GM18907 (cell line): ENCODE results near the gene CDH23.

Source experiments
- ATAC-seq: cut with Tn5 transposase; IDR thresholded peaks from one replicate; pipeline ENCODE4 v1.9.1; 2021; ENCODE audit warnings: mild to moderate bottlenecking, moderate library complexity; ENCODE audit not compliant: unreplicated experiment

CDH23 gene

DNA sequence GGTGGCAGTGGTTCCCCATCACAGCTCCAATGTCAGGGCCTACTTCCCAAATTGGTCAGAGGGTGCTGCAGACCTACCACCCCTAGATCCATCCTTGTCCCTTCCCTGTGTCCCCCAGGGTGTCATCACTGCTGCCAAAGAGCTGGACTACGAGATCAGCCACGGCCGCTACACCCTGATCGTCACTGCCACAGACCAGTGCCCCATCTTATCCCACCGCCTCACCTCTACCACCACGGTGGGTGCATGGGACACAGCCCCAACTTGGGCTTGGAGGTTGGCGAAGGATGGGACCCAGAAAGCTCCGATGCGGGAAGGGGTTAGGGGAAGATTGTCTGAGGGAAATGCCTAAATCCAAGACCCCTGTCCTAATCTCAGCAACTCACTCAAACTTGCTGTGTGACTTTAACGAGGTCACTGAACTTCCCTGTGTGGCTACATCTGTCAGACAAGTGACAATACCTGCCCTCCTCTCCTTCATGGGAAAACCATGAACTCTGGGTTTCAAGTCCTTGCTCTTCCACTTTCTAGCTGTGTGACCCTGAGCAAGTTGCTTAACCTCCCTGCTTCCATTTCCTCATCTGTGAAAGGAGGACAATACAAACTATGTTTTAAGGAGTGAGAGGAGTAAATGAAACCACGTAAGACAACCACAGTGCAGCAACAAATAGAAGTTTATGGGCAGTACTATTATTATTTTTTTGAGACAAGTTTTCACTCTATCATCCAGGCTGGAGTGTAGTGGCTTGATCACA lies 381.5 kb downstream of the CDH23 start:
- no peak for ATAC-seq

DNA sequence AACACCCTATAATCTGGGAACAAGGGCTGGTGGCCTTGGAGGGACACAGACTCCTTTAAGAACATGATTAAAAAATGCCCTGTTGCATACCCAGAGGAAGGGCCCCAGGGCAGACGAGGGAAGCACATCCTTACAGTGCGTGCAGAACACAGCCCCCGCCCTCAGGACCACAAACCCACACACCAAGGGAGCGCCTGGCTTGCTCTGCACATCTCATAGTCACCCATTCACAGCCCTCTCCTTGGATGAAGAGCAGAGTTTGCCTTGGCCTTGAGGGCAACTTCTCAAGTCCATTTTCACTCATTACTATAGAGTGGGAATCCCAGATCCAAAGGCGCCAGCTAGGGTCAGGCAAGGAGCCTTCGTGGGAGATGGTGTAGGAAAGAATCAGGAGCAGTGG lies 382.9 kb downstream of the CDH23 start:
- no peak for ATAC-seq

DNA sequence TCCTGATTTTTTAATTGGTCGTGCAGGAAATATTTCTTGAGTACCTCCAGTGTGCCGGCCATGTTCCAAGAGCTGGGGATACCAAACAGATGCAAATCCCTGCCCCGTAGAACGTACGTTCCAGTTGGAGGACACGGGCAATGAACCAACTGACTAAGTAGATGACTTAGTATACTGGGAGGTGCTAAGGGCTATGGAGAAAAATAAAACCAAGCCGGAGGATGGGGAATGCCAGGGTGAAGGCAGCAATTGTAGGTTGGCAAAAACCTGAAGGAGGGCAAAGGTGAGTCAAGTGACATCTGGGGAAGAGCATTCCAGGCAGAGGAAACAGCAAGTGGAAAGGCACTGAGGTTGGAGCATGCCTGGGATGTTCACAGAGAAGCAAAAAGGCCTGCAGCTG lies 383.4 kb downstream of the CDH23 start:
- ATAC-seq: no peak

DNA sequence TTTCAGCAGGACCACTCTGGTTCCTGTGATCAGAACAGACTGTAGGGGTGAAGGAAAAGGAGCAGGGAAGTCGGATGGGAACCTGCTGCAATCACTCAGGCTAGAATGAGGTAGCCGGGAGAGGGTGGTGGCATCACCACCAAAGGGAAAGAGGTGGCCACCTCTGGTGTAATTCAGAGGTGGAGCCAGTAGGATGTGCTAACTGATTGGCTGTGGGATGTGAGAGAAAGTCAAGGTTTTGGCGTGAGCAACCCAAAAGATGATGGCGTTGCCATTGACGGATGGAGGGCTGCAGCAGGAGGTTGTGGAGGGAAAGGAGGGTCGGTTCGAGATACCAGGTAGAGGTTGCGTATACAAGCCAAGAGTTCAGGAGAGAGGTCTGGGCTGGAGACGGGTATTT lies 384.0 kb downstream of the CDH23 start:
- no peak for ATAC-seq

DNA sequence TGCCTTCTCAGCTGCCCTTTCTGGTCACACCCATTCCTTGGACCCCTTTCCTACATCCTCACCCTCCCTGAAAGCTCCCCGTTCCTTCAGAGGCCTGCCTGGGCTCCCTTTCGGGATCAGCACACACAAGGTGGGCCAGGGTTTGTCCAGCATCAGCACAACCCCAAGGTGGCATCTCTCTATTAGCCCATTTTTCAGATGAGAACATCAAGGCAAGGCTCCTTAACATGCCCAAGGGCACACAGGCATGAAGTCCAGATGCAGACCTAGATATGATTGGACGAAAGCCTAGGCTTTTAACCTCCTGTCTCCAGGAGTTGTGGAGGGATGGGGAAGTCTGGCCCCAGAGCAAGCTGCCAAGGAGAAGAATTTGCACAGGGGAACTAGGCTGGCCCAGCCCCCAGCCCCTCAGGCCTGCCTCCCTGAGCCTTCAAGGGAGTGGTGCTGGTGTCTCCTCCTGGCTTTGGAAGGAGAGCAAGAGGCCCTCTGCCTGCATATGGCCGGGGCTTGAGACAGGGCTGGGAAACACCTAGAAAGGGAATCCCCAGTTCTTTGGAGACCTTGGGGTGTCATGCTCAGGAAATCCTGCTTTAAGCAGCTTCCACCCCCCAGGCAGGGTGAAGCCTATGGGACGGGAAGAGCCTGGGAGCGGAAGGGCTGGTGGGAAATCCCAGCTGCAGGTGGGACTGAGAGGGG lies 385.6 kb downstream of the CDH23 start:
- no peak for ATAC-seq

DNA sequence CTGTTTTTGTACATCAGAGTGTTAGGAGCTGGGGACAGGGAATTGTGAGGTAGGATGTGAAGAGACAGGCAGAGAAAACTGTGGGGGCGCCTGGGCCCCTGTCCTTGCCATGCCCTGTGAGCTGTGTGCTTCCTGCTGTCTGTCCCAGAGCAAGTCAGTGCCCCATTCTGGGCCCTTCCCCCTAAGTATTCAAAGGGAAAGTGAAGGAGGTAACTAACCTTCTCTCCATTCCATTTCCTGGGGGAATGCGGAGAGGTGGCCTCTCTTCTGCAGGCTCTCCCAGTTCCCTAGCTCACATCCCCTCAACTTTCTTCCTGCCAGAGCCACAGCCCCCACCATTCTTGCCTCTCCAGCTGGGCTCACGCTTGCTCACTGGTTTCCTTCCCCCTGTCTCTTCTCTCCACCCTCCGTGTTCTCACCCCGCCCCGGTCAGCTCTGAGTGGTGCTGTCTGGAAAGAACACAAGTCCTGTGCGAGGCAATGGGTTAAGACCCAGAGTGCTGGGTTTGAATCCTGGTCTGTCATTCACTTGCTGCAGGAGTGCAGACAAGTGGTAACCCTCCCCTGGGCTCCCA lies 386.3 kb downstream of the CDH23 start:
- ATAC-seq: no peak

DNA sequence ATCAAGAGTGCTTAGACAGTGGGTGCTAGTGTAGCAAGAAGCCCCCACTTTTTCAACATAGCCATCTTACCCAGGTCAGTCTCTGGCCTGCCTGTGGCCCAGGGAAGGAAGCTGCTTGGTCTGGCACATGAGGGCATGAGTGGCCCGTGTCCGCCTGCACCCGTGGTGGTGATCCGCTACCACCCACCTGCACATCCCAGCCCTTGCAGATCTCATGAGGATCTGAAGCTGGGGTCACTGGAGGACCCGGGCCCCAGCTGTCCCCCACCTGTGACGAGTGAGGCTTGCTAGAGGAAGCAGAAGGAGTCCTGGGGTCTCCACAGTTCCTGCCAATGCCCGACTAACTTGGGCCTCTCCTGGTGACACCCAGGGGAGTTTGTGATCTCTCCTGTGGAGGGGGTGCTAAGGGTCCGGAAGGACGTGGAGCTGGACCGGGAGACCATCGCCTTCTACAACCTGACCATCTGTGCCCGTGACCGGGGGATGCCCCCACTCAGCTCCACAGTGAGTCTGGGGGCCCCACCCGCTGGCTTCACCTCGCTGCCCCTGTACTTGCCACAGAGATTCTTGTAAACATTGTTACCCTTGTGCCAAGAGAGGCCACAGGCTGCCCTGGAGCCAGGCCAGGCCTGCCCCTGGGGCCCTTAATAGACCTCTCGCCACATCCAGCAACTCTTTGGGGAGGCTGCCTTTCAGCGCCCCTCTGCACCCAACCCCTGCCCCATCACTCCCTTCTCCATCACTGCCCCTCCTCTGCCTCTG lies 387.4 kb downstream of the CDH23 start:
- no peak for ATAC-seq

DNA sequence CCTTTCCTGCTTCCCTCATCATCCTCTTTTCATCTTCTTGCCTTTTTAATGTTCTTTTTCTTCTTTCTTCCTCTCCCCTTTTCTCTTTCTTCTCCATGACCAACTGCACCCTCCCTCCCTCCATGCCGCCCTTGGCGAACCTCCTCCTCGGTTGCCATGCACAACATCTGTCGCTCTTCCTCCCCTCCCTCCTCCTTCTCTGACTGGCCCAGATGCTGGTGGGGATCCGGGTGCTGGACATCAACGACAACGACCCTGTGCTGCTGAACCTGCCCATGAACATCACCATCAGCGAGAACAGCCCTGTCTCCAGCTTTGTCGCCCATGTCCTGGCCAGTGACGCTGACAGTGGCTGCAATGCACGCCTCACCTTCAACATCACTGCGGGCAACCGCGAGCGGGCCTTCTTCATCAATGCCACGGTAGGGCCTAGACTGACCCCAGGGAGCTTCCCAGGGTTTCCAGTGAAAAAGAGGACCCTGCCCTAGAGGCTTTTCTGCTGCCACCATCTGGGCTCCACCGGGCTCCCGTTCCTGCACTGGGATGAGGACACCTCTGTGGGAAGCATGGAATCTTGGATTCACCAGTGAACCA lies 388.1 kb downstream of the CDH23 start:
- ATAC-seq: no peak

DNA sequence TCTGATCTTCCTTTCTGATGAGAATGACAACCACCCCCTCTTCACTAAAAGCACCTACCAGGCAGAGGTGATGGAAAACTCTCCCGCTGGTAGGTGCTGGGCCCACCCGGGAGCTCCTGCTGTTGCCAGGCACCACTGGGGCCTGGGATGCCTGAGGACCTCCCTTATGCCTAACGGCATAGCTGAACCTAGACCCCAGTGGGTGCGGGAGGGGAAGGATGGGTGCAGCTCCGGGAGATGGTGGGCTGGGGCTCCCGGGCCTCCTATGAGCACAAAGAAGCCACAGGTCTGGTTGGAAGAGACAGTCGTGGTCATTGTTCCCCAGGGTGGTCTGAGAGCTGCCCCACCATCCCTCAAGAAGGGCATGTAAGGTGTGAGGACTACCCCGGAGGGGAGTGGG lies 392.2 kb downstream of the CDH23 start:
- no peak for ATAC-seq

DNA sequence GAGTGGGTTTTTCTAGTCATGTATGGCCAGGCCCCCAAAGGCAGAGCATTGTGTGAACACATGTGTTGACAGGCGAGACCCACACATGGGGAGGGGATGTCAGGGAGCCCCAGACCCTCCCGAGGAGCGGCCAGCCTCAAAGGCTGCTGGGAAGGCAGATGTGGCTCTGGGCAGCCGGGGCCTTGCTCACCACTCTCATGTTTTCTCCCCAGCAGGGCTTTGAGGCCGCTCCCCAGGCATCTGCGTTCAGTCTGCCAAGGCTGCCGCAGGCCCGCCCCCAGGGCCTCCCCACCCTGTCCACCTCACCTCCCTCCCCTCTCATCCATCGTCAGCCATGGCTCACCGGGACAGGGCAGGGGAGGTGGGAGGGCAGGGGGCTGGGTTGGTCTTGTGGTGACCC lies 393.2 kb downstream of the CDH23 start:
- ATAC-seq: no peak

DNA sequence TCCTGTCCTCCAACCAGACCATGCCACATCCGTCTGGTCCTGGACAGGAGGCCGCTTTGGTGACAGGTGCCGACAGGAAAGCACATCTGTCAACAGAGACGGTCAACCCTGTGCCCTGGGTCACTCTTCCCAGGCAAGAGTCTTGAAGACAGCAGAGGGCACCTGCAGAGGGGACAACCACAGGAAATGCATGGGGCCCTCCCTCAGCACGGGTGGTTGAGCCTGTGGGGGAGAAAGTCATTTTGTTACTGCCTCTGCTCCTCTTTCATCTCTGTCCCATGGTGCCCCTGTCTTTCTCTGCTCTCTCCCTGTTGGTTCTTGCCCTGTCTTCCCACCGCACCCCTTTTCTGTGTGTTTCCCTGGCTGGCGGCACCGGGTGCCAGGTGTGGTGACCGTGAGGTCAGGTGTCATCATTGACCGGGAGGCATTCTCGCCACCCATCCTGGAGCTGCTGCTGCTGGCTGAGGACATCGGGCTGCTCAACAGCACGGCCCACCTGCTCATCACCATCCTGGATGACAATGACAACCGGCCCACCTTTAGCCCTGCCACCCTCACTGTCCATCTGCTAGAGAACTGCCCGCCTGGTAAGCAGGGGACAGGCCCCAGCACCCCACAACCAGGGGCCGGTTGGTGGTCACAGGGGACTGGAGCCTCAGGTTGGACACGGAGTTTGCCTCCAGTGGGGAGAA lies 394.2 kb downstream of the CDH23 start:
- peak; percentile 70 for ATAC-seq

DNA sequence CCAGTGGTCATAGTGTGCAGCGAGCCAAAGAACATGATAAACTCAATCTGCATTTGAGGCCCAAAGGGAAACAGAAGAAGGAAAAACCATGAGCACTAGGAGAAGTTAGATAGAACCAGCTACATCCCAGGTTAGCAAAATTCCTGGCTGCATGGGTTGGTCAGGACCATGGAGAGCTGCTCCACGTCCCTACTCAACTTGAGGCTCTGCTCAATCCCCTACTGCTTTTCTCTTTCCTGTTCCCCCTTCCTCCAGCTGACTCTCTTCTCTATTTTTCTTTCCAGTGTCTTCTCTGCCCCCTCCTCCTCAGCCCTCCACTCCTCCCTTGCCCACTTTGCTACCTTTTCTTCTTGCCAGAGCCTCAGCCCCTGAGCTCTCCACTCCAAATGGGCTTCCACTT lies 398.5 kb downstream of the CDH23 start:
- ATAC-seq: no peak

DNA sequence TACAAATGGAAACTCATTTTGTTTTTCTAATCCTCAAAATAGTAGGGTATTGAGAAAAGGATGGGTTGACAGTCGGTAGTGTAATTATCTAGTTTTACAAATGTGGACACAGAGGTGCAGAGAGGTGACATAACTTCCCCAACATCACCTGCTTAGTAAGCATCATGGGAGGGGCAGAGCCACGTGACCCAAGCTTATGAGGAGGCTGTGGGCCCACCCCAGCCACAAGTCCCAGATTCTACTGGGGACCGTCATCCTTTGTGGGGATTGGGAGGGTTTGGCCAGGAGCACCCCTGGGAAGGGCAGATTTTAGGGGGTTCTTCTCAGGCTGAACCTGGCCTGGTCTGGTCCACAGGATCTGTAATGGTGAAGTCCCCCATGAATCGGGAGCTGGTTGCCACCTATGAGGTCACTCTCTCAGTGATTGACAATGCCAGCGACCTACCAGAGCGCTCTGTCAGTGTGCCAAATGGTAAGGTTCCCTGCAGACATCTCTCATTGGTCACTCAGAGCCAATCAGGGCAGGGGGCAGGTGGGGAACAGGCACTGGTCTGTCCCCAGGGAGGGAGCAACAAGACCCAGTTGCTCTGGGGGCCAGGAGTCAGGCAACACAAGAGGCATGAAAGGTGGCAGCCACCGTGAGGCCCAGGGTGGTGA lies 400.2 kb downstream of the CDH23 start:
- no peak for ATAC-seq

DNA sequence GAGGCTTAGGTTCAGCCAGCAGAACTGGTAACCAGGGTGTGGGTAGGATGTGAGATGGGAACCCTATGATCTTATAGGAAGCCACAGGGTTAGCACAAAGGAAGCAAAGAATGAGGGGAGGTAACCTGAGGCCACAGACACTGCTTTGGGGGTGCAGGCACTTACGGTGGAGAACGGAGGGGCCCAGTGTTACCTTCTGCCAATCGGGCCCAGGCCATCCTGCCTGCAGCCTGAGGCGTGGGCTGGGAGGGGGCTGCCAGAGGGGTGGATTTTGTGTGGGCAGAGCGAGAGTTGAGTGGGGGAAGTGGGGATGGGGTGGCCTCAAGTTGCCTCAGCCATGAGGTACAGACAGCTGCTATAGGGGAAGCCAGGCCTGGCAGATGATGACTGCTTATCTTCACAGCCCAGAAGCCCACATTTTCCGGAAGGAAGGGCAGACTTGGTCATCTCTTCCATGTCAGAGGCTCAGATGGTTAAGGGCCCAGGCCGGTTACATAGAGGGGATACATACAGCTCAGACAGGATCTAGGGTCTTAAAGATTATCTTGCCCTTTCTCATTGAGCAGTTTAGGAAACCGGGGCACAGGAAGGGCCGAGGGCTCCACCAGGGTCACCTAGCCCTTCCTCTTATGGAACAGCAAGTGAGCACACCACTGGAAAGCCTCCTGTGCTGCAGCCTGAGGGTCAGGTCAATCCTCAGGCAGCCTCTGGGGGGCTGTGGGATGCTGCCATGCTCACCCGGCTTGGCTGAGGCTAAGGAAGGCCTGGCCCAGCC lies 401.0 kb downstream of the CDH23 start:
- ATAC-seq: no peak

DNA sequence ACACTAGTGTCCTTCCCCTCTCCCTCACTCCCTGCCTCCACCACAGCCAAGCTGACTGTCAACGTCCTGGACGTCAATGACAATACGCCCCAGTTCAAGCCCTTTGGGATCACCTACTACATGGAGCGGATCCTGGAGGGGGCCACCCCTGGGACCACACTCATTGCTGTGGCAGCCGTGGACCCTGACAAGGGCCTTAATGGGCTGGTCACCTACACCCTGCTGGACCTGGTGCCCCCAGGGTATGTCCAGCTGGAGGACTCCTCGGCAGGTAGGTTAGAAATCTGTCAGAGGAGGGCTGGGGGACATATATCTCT lies 401.5 kb downstream of the CDH23 start:
- no peak for ATAC-seq

DNA sequence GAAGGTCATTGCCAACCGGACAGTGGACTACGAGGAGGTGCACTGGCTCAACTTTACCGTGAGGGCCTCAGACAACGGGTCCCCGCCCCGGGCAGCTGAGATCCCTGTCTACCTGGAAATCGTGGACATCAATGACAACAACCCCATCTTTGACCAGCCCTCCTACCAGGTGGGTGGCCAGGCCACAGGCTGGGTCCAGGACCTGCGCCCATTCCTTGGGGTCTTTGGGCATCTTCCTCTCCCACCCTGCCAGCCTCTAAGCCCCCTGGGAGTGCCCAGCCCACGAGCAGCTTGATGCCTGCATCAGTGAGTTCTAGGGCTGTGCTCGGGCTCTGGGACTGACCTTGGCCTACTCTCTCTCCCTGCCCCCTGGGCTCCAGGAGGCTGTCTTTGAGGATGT lies 402.4 kb downstream of the CDH23 start:
- ATAC-seq: no peak

DNA sequence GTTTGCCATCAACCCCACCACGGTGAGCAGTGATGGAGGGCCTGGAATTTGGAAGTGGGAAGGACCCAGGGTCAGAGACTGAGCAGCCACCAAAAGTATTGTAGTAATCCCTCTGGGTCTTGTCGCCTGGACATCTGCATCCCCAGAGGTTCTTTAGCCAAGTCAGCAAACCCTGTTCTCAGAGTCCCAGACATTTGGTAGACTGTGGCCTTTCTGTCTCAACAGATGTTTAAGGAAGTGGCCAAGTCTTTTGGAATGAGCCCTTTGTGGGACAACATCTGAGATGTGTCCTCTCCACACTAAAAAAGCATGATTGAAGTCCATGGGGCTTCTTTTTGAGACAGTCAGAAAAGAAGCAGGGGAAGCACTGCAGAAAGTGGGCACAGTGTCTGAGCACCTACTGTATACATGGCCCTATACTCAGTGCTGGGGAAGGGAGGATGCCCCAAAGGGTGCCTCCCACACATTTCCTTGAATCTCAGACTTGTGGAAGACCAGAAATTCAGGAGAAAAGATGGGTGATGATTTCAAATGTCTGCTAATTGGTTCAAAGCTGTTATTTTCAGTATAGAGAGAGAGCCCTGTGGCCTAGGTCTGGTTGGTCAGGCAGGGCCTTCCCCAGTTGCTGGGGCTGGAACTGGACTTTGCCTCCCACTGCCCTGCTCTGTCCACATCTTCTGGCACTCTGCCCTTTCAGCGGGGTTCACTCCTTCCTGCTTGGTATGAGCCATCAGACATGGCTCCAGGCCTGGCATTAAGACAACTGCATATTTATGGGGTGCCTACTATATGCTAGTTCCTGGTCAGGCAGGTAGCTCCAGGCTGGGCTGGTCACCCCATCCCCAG lies 403.1 kb downstream of the CDH23 start:
- ATAC-seq: no peak

DNA sequence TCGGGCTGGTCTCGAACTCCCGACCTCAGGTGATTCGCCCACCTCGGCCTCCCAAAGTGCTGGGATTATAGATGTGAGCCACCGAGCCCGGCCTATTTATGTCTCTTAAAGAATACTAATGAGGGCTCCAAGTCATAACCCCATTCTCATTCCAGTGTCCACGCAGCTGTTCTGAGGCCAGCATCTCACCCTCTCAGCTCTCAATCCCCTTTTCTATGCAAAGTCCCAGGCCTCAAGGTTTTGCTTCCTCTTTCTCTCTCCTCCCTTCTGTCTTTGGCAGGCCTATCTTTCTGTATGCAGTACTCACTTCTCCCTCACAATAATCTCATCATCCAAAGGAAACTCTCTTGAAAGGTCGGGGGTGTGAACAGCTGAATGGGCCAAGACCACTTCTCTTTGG lies 404.6 kb downstream of the CDH23 start:
- peak; percentile 73 for ATAC-seq

DNA sequence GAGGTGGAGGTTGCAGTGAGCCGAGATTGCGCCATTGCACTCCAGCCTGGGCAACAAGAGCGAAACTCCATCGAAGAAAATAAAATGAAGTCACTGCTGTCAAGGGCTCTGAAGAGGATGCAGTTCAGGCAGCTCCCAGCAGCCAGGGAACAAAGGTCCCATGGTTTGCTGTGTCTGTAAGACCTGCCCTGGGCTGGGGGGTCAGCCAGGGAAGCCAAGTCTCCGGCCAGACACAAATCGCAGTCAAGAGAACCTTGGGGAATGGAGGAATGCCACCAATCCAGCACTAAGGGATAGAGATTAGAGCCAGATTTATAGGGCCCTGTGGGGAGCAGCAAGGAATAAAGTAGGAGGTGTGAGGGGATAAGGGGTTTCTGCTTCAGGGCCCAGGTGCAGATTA lies 405.5 kb downstream of the CDH23 start:
- no peak for ATAC-seq
